ENCODE measurements around the gene CYP1A2.
"Not testable (repeated sequence)": the region's sequence is repeated elsewhere in the genome, so short reads cannot be mapped to it uniquely, and the experiment has no call there.

Gene CYP1A2

GRCh38 chr15:74777769-74778598, 29.3 kb downstream of the CYP1A2 start:
- no peak for DNase-seq (ENCODE audit: low read depth)

- no peak for DNase-seq (ENCODE audit: low read depth)
Measured at GRCh38 chr15:74778599-74778970, 29.9 kb downstream of the CYP1A2 start.

- DNase-seq (ENCODE audit: low read depth): no peak
Measured at GRCh38 chr15:74779162-74779648, 30.6 kb downstream of the CYP1A2 start.

- peak; percentile 54 for DNase-seq (ENCODE audit: low read depth)
Measured at GRCh38 chr15:74780523-74781430, 32.1 kb downstream of the CYP1A2 start.

- DNase-seq (ENCODE audit: low read depth): peak; percentile 53
Measured at GRCh38 chr15:74781431-74782258, 33.0 kb downstream of the CYP1A2 start, which contains the start of gene CSK. CSK (plus strand) TSS chr15:74782080; CDS start chr15:74798298, 16,218 bp downstream.

- no peak for DNase-seq (ENCODE audit: low read depth)
Measured at GRCh38 chr15:74782259-74783071, 33.8 kb downstream of the CYP1A2 start.

GRCh38 chr15:74783072-74783807, 34.6 kb downstream of the CYP1A2 start:
- peak; percentile 38 for DNase-seq (ENCODE audit: low read depth)

GRCh38 chr15:74783808-74784175, 35.1 kb downstream of the CYP1A2 start:
- DNase-seq (ENCODE audit: low read depth): no peak

GRCh38 chr15:74784426-74785193, 36.0 kb downstream of the CYP1A2 start:
- no peak for DNase-seq (ENCODE audit: low read depth)

- DNase-seq (ENCODE audit: low read depth): no peak
Measured at GRCh38 chr15:74785194-74786032, 36.8 kb downstream of the CYP1A2 start.

- DNase-seq (ENCODE audit: low read depth): not testable (repeated sequence)
Measured at GRCh38 chr15:74786081-74786480, 37.4 kb downstream of the CYP1A2 start.

- DNase-seq (ENCODE audit: low read depth): no peak
Measured at GRCh38 chr15:74786551-74787165, 38.0 kb downstream of the CYP1A2 start.

- DNase-seq (ENCODE audit: low read depth): peak; percentile 88
Measured at GRCh38 chr15:74787251-74788041, 38.8 kb downstream of the CYP1A2 start.

GRCh38 chr15:74788042-74788682, 39.5 kb downstream of the CYP1A2 start:
- no peak for DNase-seq (ENCODE audit: low read depth)

- DNase-seq (ENCODE audit: low read depth): no peak
Measured at GRCh38 chr15:74788683-74789151, 40.1 kb downstream of the CYP1A2 start.

GRCh38 chr15:74789171-74789631, 40.6 kb downstream of the CYP1A2 start:
- DNase-seq (ENCODE audit: low read depth): no peak

- DNase-seq (ENCODE audit: low read depth): no peak
Measured at GRCh38 chr15:74789741-74790079, 41.1 kb downstream of the CYP1A2 start.
